ENCODE measurements around the gene SORT1. TPM values are rescaled to one million over a fixed set of nuclear protein-coding genes. Genes with fewer than 3 reads are reported as not detected.

Gene SORT1
- total RNA-seq, 4 donors from 2014 or later, result 145 to 199 (median 189) TPM

DNA sequence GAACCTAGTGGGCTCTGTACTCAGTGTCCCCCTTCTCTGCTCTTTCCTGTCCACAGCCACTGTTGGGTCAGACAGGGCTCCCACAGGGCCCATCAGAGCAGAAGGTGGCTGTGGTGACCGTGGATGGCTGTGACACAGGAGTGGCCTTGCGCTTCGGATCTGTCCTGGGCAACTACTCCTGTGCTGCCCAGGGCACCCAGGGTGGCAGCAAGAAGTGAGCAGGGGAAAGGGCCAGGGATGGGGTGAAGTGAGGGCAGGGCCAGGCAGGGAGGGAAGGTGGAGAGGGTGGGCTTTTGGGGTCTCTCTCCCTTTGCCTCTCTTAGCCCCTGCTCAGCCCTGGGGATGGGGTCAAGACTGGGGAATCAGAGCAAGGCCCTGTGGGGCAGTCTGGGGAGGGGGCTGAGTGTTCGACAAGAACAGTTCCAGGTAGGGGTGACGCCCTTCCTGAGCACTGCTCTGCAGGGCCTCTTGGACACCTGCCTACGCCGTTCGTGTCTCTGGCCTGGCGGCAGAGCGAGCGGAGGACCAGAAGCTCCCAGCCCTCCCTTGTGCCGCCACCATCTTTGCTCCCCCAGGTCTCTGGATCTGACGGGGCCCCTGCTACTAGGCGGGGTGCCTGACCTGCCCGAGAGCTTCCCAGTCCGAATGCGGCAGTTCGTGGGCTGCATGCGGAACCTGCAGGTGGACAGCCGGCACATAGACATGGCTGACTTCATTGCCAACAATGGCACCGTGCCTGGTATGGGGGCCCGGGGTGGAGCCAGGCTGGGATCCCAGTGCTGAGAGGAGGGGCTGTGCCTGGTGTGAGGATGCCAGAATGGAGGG, 135.3 kb downstream of the SORT1 start:
- Histone ChIP-seq H3K27ac (peak overlapping the region; percentile 29 to 88 (median 61)), H3K27me3 (no peaks in the 10 kb centered on the region), H3K4me1 (peaks cover 0 to 21% (median 7%) of the 10 kb centered on the region in 4 donors), H3K36me3 (peaks cover 0 to 62% (median 0%) of the 10 kb centered on the region in 3 donors), H3K9me3 (no peaks in the 10 kb centered on the region), H3K4me3 (no peak overlapping the region)
- no peak for TF ChIP-seq EP300 (IDR thresholded peaks at IDR 0.05)
- no peak for DNase-seq (ENCODE audit: low spot score in 2 of 2)
- WGBS, 2 donors, result 60 to 75% methylated on average over 15 to 18 of the region's 22 CpGs

DNA sequence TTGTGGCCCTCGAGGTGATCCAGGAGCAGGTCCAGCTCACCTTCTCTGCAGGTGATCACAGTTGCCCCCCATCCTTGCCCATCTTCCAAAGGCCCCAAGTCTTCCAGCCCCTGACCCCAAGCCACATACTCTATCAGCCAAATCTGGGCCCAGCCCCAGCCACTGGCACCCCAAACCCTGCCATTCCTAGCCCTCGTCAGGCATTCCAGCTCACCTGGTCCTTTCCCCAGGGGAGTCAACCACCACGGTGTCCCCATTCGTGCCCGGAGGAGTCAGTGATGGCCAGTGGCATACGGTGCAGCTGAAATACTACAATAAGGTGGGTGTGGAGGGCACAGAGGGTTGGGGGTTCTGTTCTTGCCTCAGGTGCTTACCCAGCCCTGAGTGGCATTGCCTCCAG, 136.1 kb downstream of the SORT1 start:
- no peak for DNase-seq (ENCODE audit: low spot score in 2 of 2)
- Histone ChIP-seq H3K4me3 (no peak overlapping the region), H3K27ac (peak overlapping the region in 1 of 4 donors; percentile 88), H3K27me3 (no peaks in the 10 kb centered on the region), H3K36me3 (peaks cover 0 to 54% (median 0%) of the 10 kb centered on the region in 3 donors), H3K4me1 (peaks cover 0 to 22% (median 7%) of the 10 kb centered on the region in 4 donors), H3K9me3 (no peaks in the 10 kb centered on the region)
- TF ChIP-seq CTCF (IDR thresholded peaks at IDR 0.05), result no peak
- TF ChIP-seq POLR2A (IDR thresholded peaks at IDR 0.05), result no peak
- TF ChIP-seq EP300 (IDR thresholded peaks at IDR 0.05), result no peak
- 87 to 93% methylated on average over 5 to 6 of the region's 6 CpGs for WGBS, 2 donors

- H3K4me3 ChIP-seq, result no peak overlapping the region
- WGBS, 2 donors, result 93 to 96% methylated on average over 12 to 16 of the region's 16 CpGs
- peaks cover 0 to 28% (median 7%) of the 10 kb centered on the region in 4 donors for H3K4me1 ChIP-seq
- TF ChIP-seq CTCF (IDR thresholded peaks at IDR 0.05) (no peak), POLR2A (IDR thresholded peaks at IDR 0.05) (no peak)
- peak overlapping the region in 1 of 4 donors; percentile 88 for H3K27ac ChIP-seq
- no peaks in the 10 kb centered on the region for H3K27me3 ChIP-seq
- peaks cover 0 to 51% (median 0%) of the 10 kb centered on the region in 3 donors for H3K36me3 ChIP-seq
- DNase-seq (ENCODE audit: low spot score in 2 of 2), result no peak
- no peaks in the 10 kb centered on the region for H3K9me3 ChIP-seq
Measured at GRCh38 chr1:109261006-109261405, 136.7 kb downstream of the SORT1 start.

GRCh38 chr1:109259674-109260557, 137.8 kb downstream of the SORT1 start:
- TF ChIP-seq CTCF (IDR thresholded peaks at IDR 0.05), result no peak
- no peak for TF ChIP-seq EP300 (IDR thresholded peaks at IDR 0.05)
- Histone ChIP-seq H3K36me3 (peaks cover 0 to 40% (median 0%) of the 10 kb centered on the region in 3 donors), H3K4me3 (no peak overlapping the region), H3K27me3 (no peaks in the 10 kb centered on the region), H3K27ac (peak overlapping the region in 2 of 4 donors; percentile 55 to 88), H3K4me1 (peaks cover 0 to 39% (median 12%) of the 10 kb centered on the region in 4 donors), H3K9me3 (no peaks in the 10 kb centered on the region)
- 63 to 75% methylated on average over 7 of the region's 7 CpGs for WGBS, 2 donors
- DNase-seq (ENCODE audit: low spot score in 2 of 2), result no peak

Other genes with a start within 250 kb of the SORT1 start
- gene SARS1, start 184.0 kb downstream of the SORT1 start, total RNA-seq, result 100 to 1,000 TPM; 118 to 150 (median 137) TPM
- gene CELSR2, start 148.4 kb downstream of the SORT1 start, total RNA-seq, result 10 to 100 TPM; 14.0 to 16.7 (median 16.3) TPM
- 10 to 100 TPM; 33.0 to 62.0 (median 47.4) TPM for gene PSRC1, start 114.8 kb downstream of the SORT1 start, total RNA-seq
- not detected for gene MYBPHL, start 90.9 kb downstream of the SORT1 start, total RNA-seq
- 10 to 100 TPM; 20.5 to 28.8 (median 24.9) TPM for gene PSMA5, start 28.5 kb upstream of the SORT1 start, total RNA-seq
- 1 to 10 TPM; 1.5 to 3.5 (median 2.4) TPM for gene SYPL2, start 68.6 kb upstream of the SORT1 start, total RNA-seq
- gene ATXN7L2, start 86.0 kb upstream of the SORT1 start, total RNA-seq, result 1 to 10 TPM; 6.5 to 6.8 (median 6.5) TPM
- gene CYB561D1, start 96.2 kb upstream of the SORT1 start, total RNA-seq, result 1 to 10 TPM; 4.4 to 8.4 (median 5.6) TPM
- 10 to 100 TPM in 1 of 4 donors, 1 to 10 TPM in 3; 8.1 to 10.3 (median 8.4) TPM for gene AMIGO1, start 111.8 kb upstream of the SORT1 start, total RNA-seq
- gene GPR61, start 142.0 kb upstream of the SORT1 start, total RNA-seq, result under 1 TPM in 2 of 4 donors, not detected in 2; 0.59 to 0.60 TPM
- gene GNAI3, start 150.7 kb upstream of the SORT1 start, total RNA-seq, result 1 to 10 TPM; 4.0 to 6.3 (median 5.1) TPM
- not detected for gene GNAT2, start 221.7 kb upstream of the SORT1 start, total RNA-seq
- 100 to 1,000 TPM in 2 of 4 donors, 10 to 100 TPM in 2; 70.6 to 113 (median 94.7) TPM for gene AMPD2, start 221.9 kb upstream of the SORT1 start, total RNA-seq